ENCODE measurements around the gene GRID2. TPM values are rescaled to one million over a fixed set of nuclear protein-coding genes. Genes with fewer than 3 reads are reported as not detected.

GRID2 gene
- total RNA-seq, 2 donors from 2014 or later: 27.3 to 40.4 TPM

- H3K4me3 Mint-ChIP-seq: no peak overlapping the region
- H3K9me3 ChIP-seq (ENCODE audit: control insufficient read depth, low read length): no peaks in the 10 kb centered on the region
- H3K27me3 ChIP-seq (ENCODE audit: control insufficient read depth, insufficient read depth, low read length, poor library complexity, severe bottlenecking): no peaks in the 10 kb centered on the region
- peak; percentile 30 for TF ChIP-seq CTCF (conservative IDR thresholded peaks at IDR 0.05)
- H3K36me3 Mint-ChIP-seq (ENCODE audit: low read depth): no peaks in the 10 kb centered on the region
- no peaks in the 10 kb centered on the region for H3K9me3 Mint-ChIP-seq
- H3K27ac Mint-ChIP-seq: peak overlapping the region; percentile 22
- H3K36me3 ChIP-seq (ENCODE audit: control insufficient read depth, insufficient read depth, low read length): no peaks in the 10 kb centered on the region
- H3K9ac ChIP-seq (ENCODE audit: extremely low read depth, low read length, poor library complexity, severe bottlenecking): no peak overlapping the region
- peak; percentile 81 for DNase-seq
- H3K27ac ChIP-seq (ENCODE audit: low read depth, low read length): no peak overlapping the region
- H3K4me3 ChIP-seq (ENCODE audit: low read length): no peak overlapping the region
- H3K27me3 Mint-ChIP-seq (ENCODE audit: insufficient read depth): no peaks in the 10 kb centered on the region
- 80% methylated on average over 3 of the region's 3 CpGs; no CpG with 5 or more reads in 1 of the 2 experiments for WGBS, 2 experiments (ENCODE audit: insufficient coverage in 1 of 2, insufficient read length in 1 of 2)
- H3K4me1 Mint-ChIP-seq: peaks cover 8% of the 10 kb centered on the region
- H3K4me1 ChIP-seq (ENCODE audit: control insufficient read depth, insufficient read depth, low read length): peaks cover 7% of the 10 kb centered on the region
These were observed 964.0 kb downstream of the GRID2 start for GRCh38 chr4:93267747-93268146.

- Histone ChIP-seq H3K27me3 (ENCODE audit: control insufficient read depth, insufficient read depth, low read length, poor library complexity, severe bottlenecking) (no peaks in the 10 kb centered on the region), H3K9me3 (ENCODE audit: control insufficient read depth, low read length) (no peaks in the 10 kb centered on the region), H3K27ac (ENCODE audit: low read depth, low read length) (no peak overlapping the region), H3K9ac (ENCODE audit: extremely low read depth, low read length, poor library complexity, severe bottlenecking) (no peak overlapping the region), H3K4me1 (ENCODE audit: control insufficient read depth, insufficient read depth, low read length) (no peaks in the 10 kb centered on the region), H3K36me3 (ENCODE audit: control insufficient read depth, insufficient read depth, low read length) (no peaks in the 10 kb centered on the region), H3K4me3 (ENCODE audit: low read length) (no peak overlapping the region)
- no peaks in the 10 kb centered on the region for H3K9me3 Mint-ChIP-seq
- H3K4me1 Mint-ChIP-seq: peaks cover 2% of the 10 kb centered on the region
- H3K4me3 Mint-ChIP-seq: no peak overlapping the region
- DNase-seq: no peak
- no peaks in the 10 kb centered on the region for H3K36me3 Mint-ChIP-seq (ENCODE audit: low read depth)
- no peaks in the 10 kb centered on the region for H3K27me3 Mint-ChIP-seq (ENCODE audit: insufficient read depth)
- TF ChIP-seq CTCF (conservative IDR thresholded peaks at IDR 0.05): no peak
- H3K27ac Mint-ChIP-seq: no peak overlapping the region
These were observed 981.6 kb downstream of the GRID2 start for GRCh38 chr4:93285346-93285745.

- no peak for TF ChIP-seq CTCF (conservative IDR thresholded peaks at IDR 0.05)
- no peak overlapping the region for H3K4me3 Mint-ChIP-seq
- H3K36me3 ChIP-seq (ENCODE audit: control insufficient read depth, insufficient read depth, low read length): no peaks in the 10 kb centered on the region
- H3K27ac ChIP-seq (ENCODE audit: low read depth, low read length): no peak overlapping the region
- H3K4me3 ChIP-seq (ENCODE audit: low read length): no peak overlapping the region
- no peak overlapping the region for H3K27ac Mint-ChIP-seq
- no peaks in the 10 kb centered on the region for H3K9me3 Mint-ChIP-seq
- DNase-seq: no peak
- no peaks in the 10 kb centered on the region for H3K36me3 Mint-ChIP-seq (ENCODE audit: low read depth)
- H3K27me3 Mint-ChIP-seq (ENCODE audit: insufficient read depth): no peaks in the 10 kb centered on the region
- no peaks in the 10 kb centered on the region for H3K4me1 ChIP-seq (ENCODE audit: control insufficient read depth, insufficient read depth, low read length)
- H3K9ac ChIP-seq (ENCODE audit: extremely low read depth, low read length, poor library complexity, severe bottlenecking): no peak overlapping the region
- no peaks in the 10 kb centered on the region for H3K9me3 ChIP-seq (ENCODE audit: control insufficient read depth, low read length)
- peaks cover 2% of the 10 kb centered on the region for H3K4me1 Mint-ChIP-seq
- H3K27me3 ChIP-seq (ENCODE audit: control insufficient read depth, insufficient read depth, low read length, poor library complexity, severe bottlenecking): no peaks in the 10 kb centered on the region
- 92% methylated on average over 2 of the region's 2 CpGs; no CpG with 5 or more reads in 1 of the 2 experiments for WGBS, 2 experiments (ENCODE audit: insufficient coverage in 1 of 2, insufficient read length in 1 of 2)
These were observed 985.5 kb downstream of the GRID2 start for GRCh38 chr4:93289241-93289640.
